ENCODE data around the gene VAV2.

Gene VAV2

GRCh38 chr9:133955821-133956411 lies 36.2 kb downstream of the VAV2 start:
- Histone ChIP-seq H3K36me3 (ENCODE audit: low read length) (no peaks in the 10 kb centered on the region), H2AFZ (ENCODE audit: low read depth, low read length, severe bottlenecking) (no peak overlapping the region), H3K9me2 (replicated peaks; ENCODE audit: insufficient read depth, low read length) (no peaks in the 10 kb centered on the region), H3K27me3 (ENCODE audit: low read length) (no peaks in the 10 kb centered on the region), H3F3A (ENCODE audit: insufficient read depth) (peaks cover 55% of the 10 kb centered on the region), H3K9me3 (ENCODE audit: insufficient read depth, low read length) (no peaks in the 10 kb centered on the region), H3K4me3 (ENCODE audit: insufficient read depth, low read length, poor library complexity, severe bottlenecking) (peak overlapping the region; percentile 49), H3K27ac (ENCODE audit: low read depth, low read length) (peak overlapping the region; percentile 99), H3K4me2 (ENCODE audit: low read depth, low read length, poor library complexity, severe bottlenecking) (peak overlapping the region; percentile 89), H3K9ac (ENCODE audit: low read length) (peak overlapping the region; percentile 69), H3K79me2 (ENCODE audit: insufficient read depth, low read length) (peaks cover 53% of the 10 kb centered on the region), H4K20me1 (ENCODE audit: low read depth, low read length) (no peaks in the 10 kb centered on the region)
- no peak for TF ChIP-seq EZH2phosphoT487 (conservative IDR thresholded peaks at IDR 0.05; ENCODE audit: low read length)
- TF ChIP-seq, protein P1, sequence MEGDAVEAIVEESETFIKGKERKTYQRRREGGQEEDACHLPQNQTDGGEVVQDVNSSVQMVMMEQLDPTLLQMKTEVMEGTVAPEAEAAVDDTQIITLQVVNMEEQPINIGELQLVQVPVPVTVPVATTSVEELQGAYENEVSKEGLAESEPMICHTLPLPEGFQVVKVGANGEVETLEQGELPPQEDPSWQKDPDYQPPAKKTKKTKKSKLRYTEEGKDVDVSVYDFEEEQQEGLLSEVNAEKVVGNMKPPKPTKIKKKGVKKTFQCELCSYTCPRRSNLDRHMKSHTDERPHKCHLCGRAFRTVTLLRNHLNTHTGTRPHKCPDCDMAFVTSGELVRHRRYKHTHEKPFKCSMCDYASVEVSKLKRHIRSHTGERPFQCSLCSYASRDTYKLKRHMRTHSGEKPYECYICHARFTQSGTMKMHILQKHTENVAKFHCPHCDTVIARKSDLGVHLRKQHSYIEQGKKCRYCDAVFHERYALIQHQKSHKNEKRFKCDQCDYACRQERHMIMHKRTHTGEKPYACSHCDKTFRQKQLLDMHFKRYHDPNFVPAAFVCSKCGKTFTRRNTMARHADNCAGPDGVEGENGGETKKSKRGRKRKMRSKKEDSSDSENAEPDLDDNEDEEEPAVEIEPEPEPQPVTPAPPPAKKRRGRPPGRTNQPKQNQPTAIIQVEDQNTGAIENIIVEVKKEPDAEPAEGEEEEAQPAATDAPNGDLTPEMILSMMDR (IDR thresholded peaks at IDR 0.05; ENCODE audit: insufficient read depth, low read length, poor library complexity, severe bottlenecking) = no peak

DNA sequence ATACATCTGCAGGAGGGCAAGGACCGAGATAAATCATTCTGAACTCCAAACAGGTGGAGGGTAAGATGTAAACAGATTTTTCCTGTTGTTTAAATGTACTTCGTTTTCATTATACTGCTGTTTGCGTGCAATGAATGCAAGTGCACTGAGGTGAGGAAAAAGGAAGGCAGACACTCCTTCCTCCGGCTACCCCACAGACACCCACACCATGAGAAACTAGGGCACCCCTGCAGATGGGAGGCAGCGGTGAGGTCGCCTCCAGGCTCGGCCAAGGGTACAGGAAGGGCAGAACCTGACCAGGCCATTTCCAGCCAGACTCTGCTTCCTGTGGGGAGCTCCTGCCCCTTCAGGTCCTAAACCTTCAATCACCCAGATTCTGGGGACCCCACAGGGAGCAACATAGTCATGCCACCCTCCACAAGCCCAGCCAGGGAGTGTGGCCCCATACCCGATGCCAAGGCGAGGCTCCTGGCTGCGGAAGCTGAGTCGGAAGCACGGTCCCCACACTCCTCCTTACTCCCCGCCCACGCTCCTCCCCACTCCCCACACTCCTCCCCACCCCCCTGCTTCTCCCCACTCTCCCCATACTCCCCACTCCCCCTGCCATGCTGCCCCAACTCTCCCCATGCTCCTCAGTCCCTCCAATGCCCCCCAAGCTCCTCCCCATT lies 37.1 kb downstream of the VAV2 start:
- Histone ChIP-seq H3K79me2 (ENCODE audit: insufficient read depth, low read length) (peaks cover 52% of the 10 kb centered on the region), H3K36me3 (ENCODE audit: low read length) (no peaks in the 10 kb centered on the region), H3K4me3 (ENCODE audit: insufficient read depth, low read length, poor library complexity, severe bottlenecking) (no peak overlapping the region), H3K9me2 (replicated peaks; ENCODE audit: insufficient read depth, low read length) (no peaks in the 10 kb centered on the region), H4K20me1 (ENCODE audit: low read depth, low read length) (no peaks in the 10 kb centered on the region), H3K9ac (ENCODE audit: low read length) (peak overlapping the region; percentile 40; the same call in 1 of the 2 replicates), H3K27ac (ENCODE audit: low read depth, low read length) (peak overlapping the region; percentile 99), H3K27me3 (ENCODE audit: low read length) (no peaks in the 10 kb centered on the region), H3F3A (ENCODE audit: insufficient read depth) (peaks cover 49% of the 10 kb centered on the region), H3K9me3 (ENCODE audit: insufficient read depth, low read length) (no peaks in the 10 kb centered on the region), H2AFZ (ENCODE audit: low read depth, low read length, severe bottlenecking) (no peak overlapping the region), H3K4me2 (ENCODE audit: low read depth, low read length, poor library complexity, severe bottlenecking) (peak overlapping the region; percentile 54)
- no peak for TF ChIP-seq EZH2phosphoT487 (conservative IDR thresholded peaks at IDR 0.05; ENCODE audit: low read length)
- TF ChIP-seq, protein P1 (IDR thresholded peaks at IDR 0.05; ENCODE audit: insufficient read depth, low read length, poor library complexity, severe bottlenecking) = no peak

DNA sequence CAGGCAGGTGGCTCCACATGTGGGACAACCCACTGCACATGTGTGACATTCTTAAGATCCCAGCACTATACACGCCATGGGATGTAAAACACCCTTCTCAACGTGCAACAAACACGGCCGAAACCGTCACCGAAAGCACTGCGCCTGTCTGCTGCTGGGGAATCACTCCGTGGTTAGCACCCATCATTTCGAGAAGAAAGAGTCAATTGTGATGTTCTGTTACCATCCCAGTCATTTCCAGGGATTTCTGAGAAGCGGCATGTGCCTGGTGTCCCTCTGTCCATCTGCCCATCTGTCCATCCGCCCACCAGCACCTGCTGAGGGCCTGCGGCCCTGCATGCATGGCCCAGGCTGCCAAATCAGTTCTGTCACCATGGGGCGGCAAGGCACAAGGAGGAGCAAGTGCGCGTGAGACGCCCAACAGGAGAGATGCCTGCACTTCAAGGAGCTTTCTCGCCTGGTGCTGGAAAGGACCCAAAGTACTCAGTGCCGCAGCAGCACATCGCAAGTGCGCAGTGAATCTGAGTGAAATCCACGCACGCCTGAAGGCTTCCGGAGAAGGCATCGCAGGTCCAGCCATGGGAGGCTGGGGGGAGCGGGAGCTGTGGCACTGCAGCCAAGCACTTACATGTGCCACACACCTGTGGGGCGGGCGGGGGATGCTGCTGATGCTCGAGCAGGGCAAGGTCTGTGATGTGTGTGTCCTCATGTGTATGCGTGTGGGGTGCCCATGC lies 38.0 kb downstream of the VAV2 start:
- H3K36me3 ChIP-seq (ENCODE audit: low read length) = no peaks in the 10 kb centered on the region
- H3K9me3 ChIP-seq (ENCODE audit: insufficient read depth, low read length) = no peaks in the 10 kb centered on the region
- TF ChIP-seq, protein P1 (IDR thresholded peaks at IDR 0.05; ENCODE audit: insufficient read depth, low read length, poor library complexity, severe bottlenecking) = no peak
- peak overlapping the region; percentile 99 for H3K27ac ChIP-seq (ENCODE audit: low read depth, low read length)
- no peaks in the 10 kb centered on the region for H3K27me3 ChIP-seq (ENCODE audit: low read length)
- peak overlapping the region; percentile 54 for H3K4me2 ChIP-seq (ENCODE audit: low read depth, low read length, poor library complexity, severe bottlenecking)
- H2AFZ ChIP-seq (ENCODE audit: low read depth, low read length, severe bottlenecking) = no peak overlapping the region
- no peak overlapping the region for H3K4me3 ChIP-seq (ENCODE audit: insufficient read depth, low read length, poor library complexity, severe bottlenecking)
- H3F3A ChIP-seq (ENCODE audit: insufficient read depth) = peaks cover 40% of the 10 kb centered on the region
- no peaks in the 10 kb centered on the region for H4K20me1 ChIP-seq (ENCODE audit: low read depth, low read length)
- peaks cover 53% of the 10 kb centered on the region for H3K79me2 ChIP-seq (ENCODE audit: insufficient read depth, low read length)
- H3K9me2 ChIP-seq (replicated peaks; ENCODE audit: insufficient read depth, low read length) = no peaks in the 10 kb centered on the region
- H3K9ac ChIP-seq (ENCODE audit: low read length) = peak overlapping the region; percentile 40
